HG03135 (cell line): ENCODE results near the gene ZAP70.
"Not testable (repeated sequence)": the region's sequence is repeated elsewhere in the genome, so short reads cannot be mapped to it uniquely, and the experiment has no call there.

Experiments used
- ATAC-seq: cut with Tn5 transposase; IDR thresholded peaks from one replicate; pipeline ENCODE4 v1.9.1; 2021; ENCODE audit warnings: mild to moderate bottlenecking, moderate library complexity; ENCODE audit not compliant: unreplicated experiment

ZAP70 gene

DNA sequence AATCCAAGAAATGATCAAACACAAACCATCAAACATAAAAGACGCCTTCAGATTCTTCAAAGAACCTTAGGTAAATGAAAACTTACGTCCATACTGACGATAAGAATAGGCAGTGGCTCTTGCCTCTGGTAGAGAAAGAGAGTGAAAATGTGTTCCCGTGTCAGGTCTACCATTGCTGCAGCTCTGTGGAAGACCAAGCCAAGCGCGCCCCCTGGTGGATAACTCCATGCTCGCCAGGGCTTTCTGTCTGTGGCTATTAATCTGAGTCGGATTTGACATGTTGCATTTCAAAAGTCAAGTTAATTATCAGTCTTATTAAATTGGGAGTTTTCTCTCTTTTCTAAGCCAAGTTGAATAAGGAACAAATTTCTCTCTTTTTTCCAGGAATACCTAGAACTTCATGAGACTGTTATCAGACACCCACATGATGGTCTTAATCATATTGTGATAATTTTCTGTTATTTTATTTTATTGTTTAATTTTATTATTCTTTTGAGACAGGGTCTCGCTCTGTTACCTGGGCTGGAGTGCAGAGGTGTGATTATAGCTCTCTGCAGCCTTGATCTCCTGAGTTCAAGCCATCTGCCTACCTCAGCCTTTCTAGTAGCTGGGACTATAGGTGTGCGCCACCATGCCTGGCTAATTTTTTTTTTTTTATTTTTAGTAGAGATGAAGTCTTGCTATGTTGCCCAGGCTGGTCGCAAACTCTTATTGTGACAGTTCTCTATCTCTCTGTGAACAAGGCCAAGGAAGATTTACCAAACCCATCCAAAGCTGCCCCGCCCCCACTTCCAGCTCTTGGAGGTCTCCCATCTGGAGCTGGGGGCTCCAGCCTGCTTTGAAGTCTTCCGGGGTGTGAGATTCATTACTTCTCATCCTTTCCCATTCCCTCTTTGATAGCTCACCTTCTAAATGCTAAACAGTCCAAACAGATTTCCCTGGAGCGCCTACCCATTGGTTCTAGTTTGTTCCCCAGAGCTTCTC lies 15.8 kb upstream of the ZAP70 start:
- no peak for ATAC-seq

DNA sequence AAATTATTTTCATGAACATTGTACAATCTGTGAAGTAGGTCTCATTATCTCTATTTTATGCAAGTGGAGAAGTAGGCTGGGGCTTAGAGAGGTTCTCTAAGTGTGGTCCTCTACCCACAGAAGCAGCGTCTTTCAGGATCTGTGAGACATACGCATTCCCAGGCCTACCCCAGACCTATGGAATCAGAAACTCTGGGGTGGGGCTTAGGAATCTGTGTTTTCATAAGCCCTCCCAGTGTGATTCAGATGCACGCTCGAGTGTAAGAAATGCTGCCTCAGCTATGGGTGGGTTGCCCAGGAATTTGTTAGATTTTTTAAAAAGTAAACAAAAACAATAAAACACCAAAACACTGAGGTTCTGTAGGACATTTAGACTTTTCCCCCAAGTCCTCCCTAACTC lies 14.8 kb upstream of the ZAP70 start:
- no peak for ATAC-seq

DNA sequence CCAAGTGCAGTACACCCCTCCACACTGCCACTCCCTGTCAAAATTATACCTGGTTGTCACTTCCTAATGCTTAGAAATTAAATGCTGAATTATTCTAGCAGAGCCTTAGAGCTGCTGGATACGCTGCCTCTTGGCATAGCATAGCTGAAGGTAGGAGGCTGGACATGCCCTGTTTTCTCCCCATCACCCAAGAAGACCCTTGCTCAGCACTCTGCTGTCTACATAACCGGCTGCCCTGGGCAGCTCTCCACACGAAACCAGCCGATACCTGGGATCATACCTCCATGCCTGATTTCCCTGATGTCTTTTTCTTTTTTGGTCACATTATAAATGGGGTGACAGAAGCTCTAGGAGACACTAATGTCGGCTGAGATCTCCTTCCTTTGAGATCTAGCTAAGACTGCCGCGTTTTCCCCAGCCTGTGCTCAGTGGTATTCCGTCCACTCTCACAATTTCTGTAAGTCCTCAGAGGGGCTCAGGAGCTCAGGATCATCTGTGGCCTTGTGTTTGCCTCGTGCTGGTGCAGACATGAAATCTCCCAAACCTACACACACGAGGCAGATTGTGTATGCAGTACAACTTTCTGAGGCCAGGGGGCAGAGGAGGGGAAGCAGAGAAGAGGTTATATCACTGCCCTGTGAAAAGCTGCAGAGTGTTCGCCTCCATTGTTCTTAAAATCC lies 13.5 kb upstream of the ZAP70 start:
- peak; percentile 64 for ATAC-seq

DNA sequence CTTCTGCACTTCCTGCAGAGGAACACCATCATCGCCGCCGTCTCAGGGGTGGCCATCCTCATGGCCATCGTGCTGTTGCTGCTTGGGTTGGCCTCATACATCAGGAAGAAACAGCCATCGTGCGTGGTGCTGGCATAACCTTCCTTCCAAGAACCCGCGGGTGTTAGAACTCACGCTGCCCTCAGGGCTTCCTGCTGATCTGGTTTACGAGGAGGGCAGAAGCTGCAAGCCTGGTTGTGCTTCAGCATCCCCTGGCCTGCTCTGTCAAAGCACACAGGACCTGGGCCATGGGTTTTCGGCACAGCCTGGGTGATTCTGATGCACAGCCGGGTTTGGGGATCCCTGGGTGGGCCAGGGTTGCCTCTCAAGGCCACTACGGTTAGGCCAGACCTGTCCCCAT lies 12.2 kb upstream of the ZAP70 start:
- no peak for ATAC-seq

DNA sequence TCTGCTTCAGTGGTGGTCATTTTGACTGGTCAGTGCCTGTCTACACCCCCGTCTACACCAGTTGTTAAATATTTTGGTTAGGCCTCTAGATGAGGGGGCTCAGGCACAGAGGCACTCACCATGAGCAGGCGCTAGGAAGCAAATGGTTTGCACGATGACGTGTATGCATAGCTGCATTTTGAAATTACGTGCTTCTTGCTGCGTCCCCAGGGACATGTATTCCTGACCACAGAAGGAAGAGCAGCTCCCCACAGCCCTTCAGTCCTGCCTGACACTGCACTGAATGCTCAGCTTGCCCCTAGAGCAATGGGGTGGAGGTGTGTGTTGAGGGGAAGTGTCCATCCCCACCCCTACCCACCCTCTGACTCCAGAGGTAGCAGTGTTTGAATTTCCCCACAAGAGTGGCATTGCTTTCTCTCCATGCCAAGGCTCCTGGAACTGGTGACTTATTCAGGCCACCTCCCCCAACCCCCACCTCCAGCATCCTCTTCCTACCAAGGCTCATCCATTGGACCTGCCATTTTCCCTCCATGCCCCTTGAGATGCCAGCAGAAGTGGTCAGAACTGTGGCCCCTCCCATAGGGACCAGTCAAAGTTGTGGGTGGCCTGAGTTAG lies 11.4 kb upstream of the ZAP70 start:
- no peak for ATAC-seq

DNA sequence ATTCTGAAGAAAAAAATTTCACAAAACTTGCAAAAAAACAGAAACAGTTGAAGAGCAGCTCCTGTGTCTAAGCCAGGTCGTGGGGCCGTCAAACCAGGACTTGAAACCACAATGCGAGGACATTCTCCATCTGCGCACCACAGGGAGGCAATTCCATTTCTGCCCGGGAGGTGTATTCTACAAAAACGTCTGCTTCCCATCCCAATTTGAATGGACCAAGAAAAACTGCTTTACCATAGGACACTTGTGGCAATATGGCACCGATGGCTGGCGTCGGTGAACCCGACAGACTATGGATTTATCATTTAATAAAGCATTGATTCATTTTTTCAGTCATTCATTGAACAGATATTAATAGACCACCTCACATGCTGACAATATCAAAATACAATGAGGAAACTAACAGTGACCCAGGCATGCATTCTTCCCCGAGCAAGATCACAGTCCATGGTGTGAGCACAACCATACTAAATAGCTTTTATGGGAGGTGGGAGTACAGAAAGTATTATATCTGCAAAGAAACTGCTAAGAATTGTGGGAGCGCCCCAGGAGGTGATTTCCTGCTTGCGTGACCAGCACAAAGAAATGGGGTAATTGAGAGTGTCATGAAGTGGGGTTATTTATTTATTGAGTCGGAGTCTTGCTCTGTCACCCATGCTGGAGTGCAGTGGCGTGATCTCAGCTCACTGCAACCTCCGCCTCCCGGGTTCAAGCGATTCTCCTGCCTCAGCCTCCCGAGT lies 10.5 kb upstream of the ZAP70 start:
- no peak for ATAC-seq

DNA sequence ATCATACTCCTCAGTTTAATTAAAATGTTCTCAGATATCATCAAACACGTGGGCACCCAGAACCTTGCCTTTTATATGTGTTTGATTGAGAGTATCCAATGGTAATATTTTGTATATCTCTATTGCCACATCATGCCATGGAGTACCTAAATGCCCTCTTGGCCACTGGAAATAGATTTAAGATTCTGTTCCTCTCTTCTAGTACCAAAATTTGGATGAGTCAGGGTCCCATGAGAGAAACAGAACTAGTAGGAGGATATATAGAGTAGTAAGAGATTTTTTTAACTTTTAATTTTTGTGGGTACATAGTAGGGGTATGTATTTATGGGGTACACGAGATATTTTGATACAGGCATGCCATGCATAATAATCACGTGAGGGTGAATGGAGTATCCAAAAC lies 9.6 kb upstream of the ZAP70 start:
- no peak for ATAC-seq

DNA sequence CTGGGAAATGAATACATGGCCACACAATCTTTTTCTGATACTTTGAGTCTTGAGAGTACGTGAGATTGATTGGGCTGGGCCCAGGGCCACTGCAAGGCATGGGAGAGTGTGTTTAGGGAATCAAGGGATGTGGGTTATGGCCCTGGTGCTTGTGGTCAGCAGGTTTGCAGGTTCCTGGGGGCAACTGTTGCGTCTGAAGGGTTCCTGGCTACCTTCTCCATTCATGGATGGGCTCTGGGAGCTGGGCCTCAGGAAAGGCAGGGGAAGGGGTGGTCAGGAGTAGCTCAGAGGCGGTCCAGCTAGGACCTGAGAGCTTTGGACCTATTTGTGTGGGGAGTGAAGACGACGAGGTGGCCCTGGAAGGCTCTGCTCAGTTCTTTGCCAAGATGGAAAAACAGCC lies 8.4 kb upstream of the ZAP70 start:
- ATAC-seq, result no peak

DNA sequence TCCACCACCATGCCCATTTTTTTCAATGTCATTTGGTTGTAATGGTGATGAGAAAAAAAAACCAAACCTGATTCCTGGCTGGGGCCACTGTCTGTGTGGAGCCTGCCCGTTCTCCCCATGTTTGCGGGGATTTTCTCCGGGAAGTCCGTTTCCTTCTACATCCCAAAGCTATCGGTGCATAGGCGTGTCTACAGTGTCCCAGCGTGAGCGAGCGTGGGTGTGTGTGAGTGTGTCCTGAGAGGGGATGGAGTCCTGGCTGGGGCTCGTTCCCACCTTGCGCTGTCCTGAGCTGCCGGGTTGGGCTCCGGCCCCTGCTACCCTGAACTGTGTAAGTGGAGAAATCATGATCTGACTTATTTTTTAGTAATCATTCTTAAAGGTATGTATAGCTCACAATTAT lies 7.3 kb upstream of the ZAP70 start:
- no peak for ATAC-seq

DNA sequence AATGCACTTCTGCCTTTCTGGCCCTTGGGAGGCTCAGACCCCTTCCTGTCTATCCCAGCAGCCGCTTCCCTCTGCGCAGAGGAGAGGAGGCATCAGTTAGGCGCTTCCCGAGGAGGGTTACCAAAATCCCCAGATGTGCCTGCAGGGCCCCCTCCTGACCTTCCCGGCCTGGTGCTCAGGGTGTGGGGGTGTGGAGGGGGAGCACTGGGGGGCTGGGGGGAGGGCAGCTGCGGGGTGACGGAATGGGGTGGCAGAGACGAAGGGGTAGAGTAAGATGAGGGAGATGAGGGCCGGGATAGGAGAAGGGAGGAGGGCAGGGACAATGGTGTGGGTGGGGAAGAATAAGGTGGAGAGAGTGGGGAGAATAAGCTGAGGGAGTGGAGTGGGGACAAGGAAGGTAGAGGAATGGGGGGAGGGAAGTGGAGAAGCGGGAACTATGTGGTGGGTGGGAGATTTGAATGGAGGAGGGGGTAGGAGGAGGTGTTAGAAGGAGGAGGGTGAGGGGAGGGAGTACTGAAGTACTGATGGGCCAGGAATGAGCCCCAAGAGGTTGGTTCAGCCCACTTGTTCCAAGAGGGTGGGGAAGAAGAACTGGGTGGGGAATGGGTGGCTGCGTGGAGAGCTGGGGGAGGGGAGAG lies 6.5 kb upstream of the ZAP70 start:
- no peak for ATAC-seq

DNA sequence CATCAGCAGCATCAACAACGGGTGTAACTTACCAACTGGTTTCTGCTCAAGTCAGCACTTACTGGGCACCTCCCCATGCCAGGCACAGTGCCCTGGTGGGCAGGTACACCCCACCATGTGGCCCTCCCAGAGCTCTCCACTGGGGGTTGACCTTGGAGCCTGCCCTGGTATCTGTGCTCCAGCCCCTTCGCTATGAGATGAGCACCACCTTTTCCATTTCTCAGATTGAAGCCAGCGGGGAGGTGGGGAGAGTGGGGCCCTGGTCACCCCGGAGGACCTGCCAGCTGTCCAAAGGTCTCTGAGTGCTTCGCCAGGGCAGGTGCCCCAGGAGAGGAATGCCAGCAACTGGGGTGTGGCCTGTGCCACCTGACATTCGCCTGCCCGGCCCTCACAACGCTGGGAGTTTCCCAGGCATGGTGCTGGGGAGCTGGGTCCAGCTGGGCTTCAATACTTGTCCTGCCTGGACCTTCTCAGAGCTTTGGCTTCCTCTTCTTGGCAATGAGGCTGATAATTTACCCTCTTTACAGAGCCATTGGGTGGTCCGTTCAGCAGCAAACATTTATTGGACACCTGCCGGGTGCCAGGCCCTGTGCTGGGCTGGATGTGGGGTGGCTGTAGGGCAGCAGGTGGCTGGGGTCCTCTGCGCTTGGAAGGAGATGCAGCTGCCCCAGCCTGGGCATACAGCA lies 5.9 kb upstream of the ZAP70 start:
- no peak for ATAC-seq

DNA sequence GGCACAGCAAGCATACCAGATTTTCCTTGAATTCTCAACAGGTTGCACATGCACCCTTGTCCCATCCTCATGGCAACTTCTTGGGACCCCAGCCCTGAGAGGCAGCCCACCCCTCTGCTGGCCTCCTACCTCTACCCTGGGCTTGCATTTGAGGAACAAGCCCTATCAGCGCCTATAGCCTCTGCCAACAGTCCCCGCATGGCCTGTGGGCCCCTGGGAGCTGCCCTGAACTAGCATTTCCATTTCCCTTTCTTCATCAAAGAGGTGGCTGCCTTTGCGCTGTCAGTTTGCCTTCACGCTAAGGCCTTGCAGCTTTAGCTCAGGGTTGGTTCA lies 5.4 kb upstream of the ZAP70 start:
- no peak for ATAC-seq

DNA sequence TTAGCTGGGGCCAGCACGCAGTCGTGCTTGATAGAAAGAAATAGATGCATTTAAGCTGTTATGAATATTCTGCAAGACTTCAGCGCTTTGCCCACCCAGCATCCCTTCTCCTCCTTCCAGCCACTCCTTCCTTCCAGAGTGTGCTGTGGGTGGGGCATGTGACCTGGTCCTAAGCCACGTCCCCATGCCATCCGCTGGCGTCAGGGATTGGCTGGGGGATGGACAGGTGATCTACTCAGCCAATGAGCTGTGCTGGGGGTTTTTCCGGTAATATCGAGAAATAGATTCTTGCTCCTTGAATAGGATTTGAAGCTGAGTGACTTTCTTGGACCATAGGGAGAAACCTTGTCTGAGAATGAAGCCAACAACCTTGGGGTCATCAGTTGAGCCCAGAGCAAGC lies 4.8 kb upstream of the ZAP70 start:
- no peak for ATAC-seq

DNA sequence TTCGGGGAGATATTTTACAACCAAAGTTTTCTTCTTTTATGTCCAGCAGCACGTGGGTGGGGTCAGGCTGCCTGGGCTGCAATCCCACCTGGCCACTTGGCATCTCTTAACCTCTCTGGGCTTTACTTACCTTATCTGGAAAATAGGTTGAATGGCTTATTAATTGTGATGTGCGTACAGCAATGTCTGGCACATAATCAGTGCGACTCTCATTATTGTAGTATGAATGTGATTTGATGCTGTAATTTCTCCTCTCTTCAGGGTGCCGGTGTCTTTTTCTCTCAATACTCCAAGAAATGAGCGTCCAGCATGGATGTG lies 2.0 kb upstream of the ZAP70 start:
- no peak for ATAC-seq

DNA sequence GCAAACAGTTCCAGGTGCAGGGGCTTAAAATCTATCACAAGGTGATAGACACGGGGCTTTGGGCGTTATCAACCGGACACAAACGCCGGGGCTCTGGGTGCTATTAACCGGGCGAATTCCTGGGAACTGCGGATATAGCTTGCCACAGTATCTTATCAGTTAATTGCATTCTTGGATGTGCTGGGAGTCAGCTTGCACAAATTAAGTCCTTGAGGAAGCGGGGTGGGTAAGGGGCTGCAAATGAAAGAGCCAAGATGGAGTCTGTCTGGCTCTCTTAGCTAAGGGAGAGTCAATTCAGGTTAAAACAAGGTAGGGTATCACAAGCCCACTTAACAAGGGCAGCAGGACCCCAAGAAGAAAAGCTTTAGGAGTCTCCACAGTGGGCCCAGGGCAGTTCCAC lies 1.2 kb upstream of the ZAP70 start:
- ATAC-seq, result not testable (repeated sequence)

DNA sequence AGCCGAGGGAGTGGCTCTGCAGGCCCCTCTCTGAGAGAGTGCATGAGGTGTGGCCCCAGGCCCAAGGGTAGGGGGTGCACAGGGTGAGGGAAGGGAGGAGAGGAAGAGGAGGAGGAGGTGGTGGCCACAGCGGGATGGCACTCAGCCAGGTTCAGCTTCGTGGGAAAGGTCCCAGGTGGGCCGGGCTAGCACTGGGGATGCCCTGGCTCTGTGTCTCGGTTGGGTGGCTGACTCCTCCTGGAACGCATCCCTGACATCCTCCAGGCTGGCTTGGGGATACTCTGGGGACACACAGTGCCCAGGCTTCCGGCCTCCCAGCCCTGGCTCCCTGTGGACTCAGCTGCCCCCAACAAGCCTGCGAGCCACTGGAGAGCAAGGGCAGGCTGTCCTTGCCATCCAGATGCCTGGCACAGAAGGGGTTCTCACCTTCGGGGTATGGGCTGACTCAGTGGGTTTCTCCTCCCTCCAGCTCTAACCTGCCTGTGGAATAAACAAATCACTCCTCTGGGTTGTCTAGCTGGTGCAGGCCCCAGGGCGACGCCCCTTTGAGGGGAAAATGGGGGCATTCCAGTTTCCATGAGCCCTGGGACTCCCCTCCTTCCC lies 582 bp upstream of the ZAP70 start:
- ATAC-seq, result no peak

DNA sequence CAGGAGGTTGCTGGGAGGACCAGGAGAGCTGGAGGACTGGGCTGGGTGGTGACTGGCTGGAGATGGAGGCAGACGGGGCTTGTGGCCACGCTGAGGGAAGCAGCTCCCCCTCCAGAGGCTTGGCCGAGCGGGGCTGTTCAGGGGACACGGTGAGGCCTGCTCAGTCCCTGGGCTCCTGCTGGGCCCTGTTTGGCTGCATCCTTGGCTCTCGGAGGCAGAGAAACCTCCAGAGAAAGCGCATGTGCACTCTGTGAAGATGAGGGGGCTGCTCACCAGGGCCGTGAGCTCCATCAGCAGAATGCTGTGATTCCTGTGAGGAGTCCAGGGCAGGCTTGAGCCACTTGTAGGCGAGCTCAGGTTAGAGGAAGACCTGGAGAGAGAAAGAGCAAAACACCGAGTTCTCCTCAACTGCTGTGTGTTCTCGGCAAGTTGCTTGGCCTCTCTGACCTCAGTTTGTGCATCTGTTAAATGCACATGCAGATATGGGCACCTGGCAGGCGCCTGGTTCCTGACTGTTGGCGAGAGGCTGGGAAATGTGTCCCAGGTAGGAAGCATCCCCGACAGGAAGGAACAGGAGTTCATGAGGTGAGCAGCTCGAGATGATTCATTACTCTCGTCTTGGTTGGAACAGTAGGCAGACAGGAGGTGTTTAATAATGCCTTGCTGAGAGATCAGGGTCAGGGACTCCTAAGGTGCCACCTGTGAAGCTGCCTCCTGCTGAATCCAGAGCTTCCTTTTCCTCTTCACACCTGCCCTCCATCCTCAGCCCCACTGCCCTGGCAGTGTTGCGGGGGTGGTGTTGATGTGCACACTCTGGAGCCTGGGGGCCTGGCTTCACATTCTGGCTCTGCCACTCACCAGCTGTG lies 941 bp downstream of the ZAP70 start:
- ATAC-seq, result no peak

DNA sequence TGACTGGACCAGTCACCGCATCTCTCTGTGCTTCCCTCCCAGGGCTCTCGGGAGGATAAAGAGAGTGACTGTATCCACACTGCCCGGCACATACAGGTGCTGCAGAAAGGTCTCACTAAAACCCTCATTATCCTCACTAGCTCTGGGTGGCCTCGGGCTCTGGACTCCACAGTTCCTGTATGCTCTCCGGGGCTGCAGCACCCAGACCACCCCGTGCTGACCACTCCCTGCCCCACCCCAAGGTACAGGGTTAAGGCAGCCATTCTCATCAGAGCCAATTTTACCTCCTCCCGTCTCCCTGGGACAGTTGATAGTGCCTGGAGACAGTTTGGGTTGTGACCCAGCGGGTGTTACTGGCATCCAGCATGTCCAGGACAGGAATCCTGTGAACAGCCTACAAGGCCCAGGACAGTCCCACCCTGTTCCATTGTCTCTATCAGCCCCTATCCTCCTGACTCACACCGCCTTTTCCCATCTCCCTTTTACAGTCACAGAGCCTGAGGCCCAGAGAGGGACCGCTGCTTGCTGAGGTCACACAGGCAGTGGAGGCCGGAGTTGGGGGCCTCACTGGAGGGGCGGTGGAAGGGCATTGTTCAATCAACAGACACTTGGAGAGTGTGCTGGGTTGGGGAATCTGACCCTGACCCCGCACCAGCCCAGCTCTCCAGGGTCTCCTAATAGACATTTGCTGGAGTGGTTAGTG lies 1.7 kb downstream of the ZAP70 start:
- no peak for ATAC-seq
